Measurements from ENCODE around the gene XYLT1. TPM values are rescaled to one million over a fixed set of nuclear protein-coding genes. Genes with fewer than 3 reads are reported as not detected.
"Not testable (repeated sequence)": the region's sequence is repeated elsewhere in the genome, so short reads cannot be mapped to it uniquely, and the experiment has no call there.

The XYLT1 gene
- total RNA-seq, 2 donors from 2014 or later: 15.0 to 18.3 TPM

DNA sequence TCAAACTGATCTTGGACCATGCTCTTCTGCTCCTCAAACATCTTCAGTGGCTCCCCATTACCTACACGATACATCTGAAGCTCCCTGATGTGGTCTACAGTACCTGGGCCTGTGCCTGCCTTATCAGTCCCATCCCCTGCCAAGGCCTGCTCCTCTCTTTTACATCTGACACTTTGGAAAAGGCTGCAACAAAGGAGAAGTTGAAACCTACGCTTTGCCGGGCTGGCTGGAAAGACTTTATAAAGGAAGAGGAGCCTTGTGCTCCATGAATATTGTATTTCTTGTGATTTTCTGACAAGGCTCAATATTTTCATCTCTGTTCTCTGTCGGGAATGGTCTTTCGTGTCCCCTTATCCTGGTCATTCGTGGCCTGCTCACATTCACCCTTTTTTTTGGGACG lies 132.5 kb downstream of the XYLT1 start:
- intact Hi-C loops (cut with DNase I): no loop called here
- Histone ChIP-seq H3K4me3 (no peak overlapping the region), H3K27ac (no peak overlapping the region), H3K9ac (ENCODE audit: low read depth in 2 of 2, low read length in 2 of 2) (no peak overlapping the region), H3K4me1 (no peaks in the 10 kb centered on the region), H3K27me3 (no peaks in the 10 kb centered on the region), H3K9me3 (no peaks in the 10 kb centered on the region), H3K36me3 (no peaks in the 10 kb centered on the region)
- no peak for DNase-seq
- TF ChIP-seq, protein P1, sequence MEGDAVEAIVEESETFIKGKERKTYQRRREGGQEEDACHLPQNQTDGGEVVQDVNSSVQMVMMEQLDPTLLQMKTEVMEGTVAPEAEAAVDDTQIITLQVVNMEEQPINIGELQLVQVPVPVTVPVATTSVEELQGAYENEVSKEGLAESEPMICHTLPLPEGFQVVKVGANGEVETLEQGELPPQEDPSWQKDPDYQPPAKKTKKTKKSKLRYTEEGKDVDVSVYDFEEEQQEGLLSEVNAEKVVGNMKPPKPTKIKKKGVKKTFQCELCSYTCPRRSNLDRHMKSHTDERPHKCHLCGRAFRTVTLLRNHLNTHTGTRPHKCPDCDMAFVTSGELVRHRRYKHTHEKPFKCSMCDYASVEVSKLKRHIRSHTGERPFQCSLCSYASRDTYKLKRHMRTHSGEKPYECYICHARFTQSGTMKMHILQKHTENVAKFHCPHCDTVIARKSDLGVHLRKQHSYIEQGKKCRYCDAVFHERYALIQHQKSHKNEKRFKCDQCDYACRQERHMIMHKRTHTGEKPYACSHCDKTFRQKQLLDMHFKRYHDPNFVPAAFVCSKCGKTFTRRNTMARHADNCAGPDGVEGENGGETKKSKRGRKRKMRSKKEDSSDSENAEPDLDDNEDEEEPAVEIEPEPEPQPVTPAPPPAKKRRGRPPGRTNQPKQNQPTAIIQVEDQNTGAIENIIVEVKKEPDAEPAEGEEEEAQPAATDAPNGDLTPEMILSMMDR (IDR thresholded peaks at IDR 0.05): no peak

GRCh38 chr16:17336530-17336900 lies 134.2 kb downstream of the XYLT1 start:
- no peak overlapping the region for H3K27ac ChIP-seq
- no peaks in the 10 kb centered on the region for H3K4me1 ChIP-seq

GRCh38 chr16:17335826-17336529 lies 134.8 kb downstream of the XYLT1 start:
- no peak for DNase-seq
- Histone ChIP-seq H3K9ac (ENCODE audit: low read depth in 2 of 2, low read length in 2 of 2) (no peak overlapping the region), H3K4me3 (no peak overlapping the region), H3K4me1 (no peaks in the 10 kb centered on the region), H3K27me3 (no peaks in the 10 kb centered on the region), H3K36me3 (no peaks in the 10 kb centered on the region), H3K9me3 (no peaks in the 10 kb centered on the region), H3K27ac (no peak overlapping the region)
- TF ChIP-seq, protein P1 (IDR thresholded peaks at IDR 0.05): no peak
- intact Hi-C loops (cut with DNase I): no loop called here

More at GRCh38 chr16:17336530-17336900, 134.2 kb downstream of the XYLT1 start:
- Histone ChIP-seq H3K9ac (ENCODE audit: low read depth in 2 of 2, low read length in 2 of 2) (no peak overlapping the region), H3K27me3 (no peaks in the 10 kb centered on the region), H3K4me3 (no peak overlapping the region), H3K36me3 (no peaks in the 10 kb centered on the region), H3K9me3 (no peaks in the 10 kb centered on the region)
- intact Hi-C loops (cut with DNase I): no loop called here
- TF ChIP-seq, protein P1 (IDR thresholded peaks at IDR 0.05): no peak
- DNase-seq: no peak

GRCh38 chr16:17335406-17335805 lies 135.4 kb downstream of the XYLT1 start:
- DNase-seq; H3K36me3 ChIP-seq; H3K9me3 ChIP-seq; H3K4me3 ChIP-seq; H3K27ac ChIP-seq; H3K9ac ChIP-seq (ENCODE audit: low read depth in 2 of 2, low read length in 2 of 2); intact Hi-C loops (cut with DNase I); H3K4me1 ChIP-seq; H3K27me3 ChIP-seq: not testable (repeated sequence)

GRCh38 chr16:17334096-17334495 lies 136.7 kb downstream of the XYLT1 start:
- Histone ChIP-seq H3K4me3 (no peak overlapping the region), H3K27ac (no peak overlapping the region), H3K9me3 (no peaks in the 10 kb centered on the region), H3K27me3 (no peaks in the 10 kb centered on the region), H3K36me3 (no peaks in the 10 kb centered on the region), H3K9ac (ENCODE audit: low read depth in 2 of 2, low read length in 2 of 2) (no peak overlapping the region), H3K4me1 (no peaks in the 10 kb centered on the region)
- no peak for DNase-seq
- TF ChIP-seq, protein P1 (IDR thresholded peaks at IDR 0.05): no peak
- intact Hi-C loops (cut with DNase I): no loop called here

DNA sequence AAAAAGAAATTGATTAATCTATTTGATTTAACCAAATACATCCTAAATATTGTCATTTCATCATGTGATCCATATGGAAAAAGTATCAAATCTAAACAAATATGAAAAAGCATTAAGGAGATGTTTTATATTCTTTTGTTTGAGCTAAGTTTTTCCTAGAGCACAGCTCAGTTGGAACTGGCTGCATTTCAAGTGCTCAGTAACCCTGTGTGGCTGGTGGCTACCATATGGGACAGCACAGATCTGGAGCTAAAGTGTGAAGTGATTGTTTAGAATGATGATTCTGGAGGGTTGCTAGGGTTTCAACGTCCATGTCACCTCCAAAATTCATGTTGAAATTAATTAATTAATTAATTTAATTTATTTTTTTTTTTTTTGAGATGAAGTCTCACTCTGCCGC lies 137.5 kb downstream of the XYLT1 start:
- H3K27ac ChIP-seq: no peak overlapping the region

More for the DNA sequence above, 137.5 kb downstream of the XYLT1 start:
- no peaks in the 10 kb centered on the region for H3K9me3 ChIP-seq
- no peak overlapping the region for H3K9ac ChIP-seq (ENCODE audit: low read depth in 2 of 2, low read length in 2 of 2)
- no peak overlapping the region for H3K4me3 ChIP-seq
- intact Hi-C loops (cut with DNase I): no loop called here
- no peaks in the 10 kb centered on the region for H3K27me3 ChIP-seq
- no peaks in the 10 kb centered on the region for H3K36me3 ChIP-seq
- TF ChIP-seq, protein P1 (IDR thresholded peaks at IDR 0.05): no peak
- no peaks in the 10 kb centered on the region for H3K4me1 ChIP-seq
- DNase-seq: no peak
